K562 (cell line): ENCODE data around the gene CFL1. TPM values are rescaled to one million over a fixed set of nuclear protein-coding genes. Genes with fewer than 3 reads are reported as not detected.

Experiments
- ATAC-seq: fragments of 200-7000 bp; cut with Tn5 transposase; 3 replicates; pipeline ENCODE4 v1.9.1; 2020; ENCODE audit warnings: moderate library complexity
- BruUV-seq: library from RNA; stranded (reverse); fragments of 400-500 nt; replicated peaks from 2 replicates; lab custom pipeline; 2021; lab: Mats Ljungman, UMichigan
- CTCF ChIA-PET: fragments of 300-600 bp; formaldehyde crosslinking; extraction: SDS; loops from one replicate; lab custom pipeline; 2021; ENCODE audit warnings: low intra/inter-chr PET ratio; lab: Yijun Ruan, JAX
- POLR2A ChIA-PET: fragments of 300-600, 350-650 bp; sonication (Branson Sonifier 250); formaldehyde crosslinking; extraction: SDS; loops from one replicate; lab custom pipeline; 2021; ENCODE audit warnings: antibody characterized with exemption, inconsistent platforms; lab: Yijun Ruan, JAX
- DNase-seq, 4 experiments: peaks; one replicate each; pipeline versions ENCODE4 v3.0.0 to v3.0.0-alpha.2; 2011 to 2018; ENCODE audit warnings: low spot score in 3 of 4, mixed read lengths in 3 of 4; ENCODE audit errors: extremely low read depth in 1 of 4
- FAIRE-seq: peaks from 2 replicates; lab custom pipeline; 2011; peaks lifted over from hg19 to GRCh38; lab: Jason Lieb, UNC
- H2AFZ ChIP-seq: 2 replicates; pipeline ENCODE4 v1.6.0; 2011; ENCODE audit warnings: low read depth, low read length, control low read depth, inconsistent platforms
- H3K27ac ChIP-seq: fragments of 200-600 bp; 3 replicates; pipeline ENCODE4 v1.8.0; 2011; ENCODE audit warnings: low read depth, mild to moderate bottlenecking, control low read depth, inconsistent platforms, low read length, moderate library complexity, mixed read lengths; ENCODE audit errors: extremely low read depth
- H3K27me3 ChIP-seq, 2 experiments: fragments of 300-600 bp in 1 of 2; 2 replicates in 1 of 2; 3 replicates in 1 of 2; pipeline versions ENCODE4 v1.6.0 to v1.8.0; 2011; ENCODE audit warnings: inconsistent platforms in 2 of 2, low read length in 2 of 2, mild to moderate bottlenecking in 1 of 2, mixed read lengths in 1 of 2, moderate library complexity in 1 of 2; ENCODE audit not compliant: control insufficient read depth in 2 of 2, insufficient read depth in 2 of 2
- H3K36me3 ChIP-seq: fragments of 300-600 bp; 3 replicates; pipeline ENCODE4 v1.8.0; 2011; ENCODE audit warnings: mild to moderate bottlenecking, low read length, inconsistent platforms; ENCODE audit not compliant: control insufficient read depth, insufficient read depth
- H3K4me1 ChIP-seq, 2 experiments: fragments of 200-600 bp in 1 of 2; replicated peaks in 1 of 2; 2 replicates in 1 of 2; 3 replicates in 1 of 2; pipeline versions ENCODE4 v1.5.1 to v1.8.0; 2011; ENCODE audit warnings: inconsistent platforms in 2 of 2, low read length in 2 of 2, mild to moderate bottlenecking in 1 of 2, mixed read lengths in 1 of 2, moderate library complexity in 1 of 2; ENCODE audit not compliant: control insufficient read depth in 2 of 2, insufficient read depth in 2 of 2
- H3K4me2 ChIP-seq: 2 replicates; pipeline ENCODE4 v1.6.1; 2011; ENCODE audit warnings: low read length, control low read depth, inconsistent platforms, mixed read lengths; ENCODE audit not compliant: insufficient read depth
- H3K4me3 ChIP-seq: fragments of 200-600 bp; sonication (generic), shearing (Covaris generic); 2 replicates; pipeline ENCODE4 v1.5.1; 2016; ENCODE audit warnings: control low read depth, inconsistent platforms
- H3K79me2 ChIP-seq: fragments of 200-600 bp; 3 replicates; pipeline ENCODE4 v1.8.0; 2011; ENCODE audit warnings: low read length, inconsistent platforms; ENCODE audit not compliant: control insufficient read depth, insufficient read depth
- H3K9ac ChIP-seq, 2 experiments: 2 replicates each; pipeline versions ENCODE4 v1.6.0 to v1.6.1; 2011; ENCODE audit warnings: low read depth in 2 of 2, low read length in 2 of 2, control low read depth in 1 of 2, inconsistent platforms in 1 of 2, mild to moderate bottlenecking in 1 of 2, mixed read lengths in 1 of 2; ENCODE audit not compliant: insufficient read depth in 1 of 2
- H3K9me1 ChIP-seq: one replicate; pipeline ENCODE4 v1.6.0; 2011; ENCODE audit warnings: inconsistent platforms, mild to moderate bottlenecking, low read length, moderate library complexity; ENCODE audit not compliant: control insufficient read depth, insufficient read depth
- H3K9me3 ChIP-seq: replicated peaks from 2 replicates; pipeline ENCODE4 v1.5.1; 2011; ENCODE audit warnings: low read depth, low read length, inconsistent platforms; ENCODE audit not compliant: control insufficient read depth, insufficient read depth
- H4K20me1 ChIP-seq: replicated peaks from 2 replicates; pipeline ENCODE4 v1.6.1; 2011; ENCODE audit warnings: low read length, inconsistent platforms, mixed read lengths; ENCODE audit not compliant: control insufficient read depth, insufficient read depth
- CBX1 ChIP-seq: sonication (generic); IDR thresholded peaks from 2 replicates; pipeline ENCODE4 v1.6.1; 2016; ENCODE audit warnings: antibody characterized with exemption, low read depth, mild to moderate bottlenecking
- CBX3 ChIP-seq, 2 experiments: IDR thresholded peaks; 1 replicate in 1 of 2; 2 replicates in 1 of 2; pipeline ENCODE4 v1.6.1; 2012; ENCODE audit warnings: inconsistent platforms in 2 of 2, low read length in 2 of 2, borderline replicate concordance in 1 of 2, control low read depth in 1 of 2
- CCNT2 ChIP-seq: IDR thresholded peaks from 2 replicates; pipeline ENCODE4 v1.6.1; 2011; ENCODE audit warnings: borderline replicate concordance, low read depth, mild to moderate bottlenecking, moderate library complexity, mixed read lengths, low read length; ENCODE audit not compliant: insufficient read length; ENCODE audit errors: extremely low read depth
- FOXJ2 ChIP-seq: fragments of 200-800 bp; sonication (Bioruptor generic); IDR thresholded peaks from 2 replicates; pipeline ENCODE4 v1.6.1; 2016; ENCODE audit warnings: missing genetic modification characterization, missing compliant biosample characterization
- JUN ChIP-seq, 2 experiments: sonication (generic) in 1 of 2; formaldehyde crosslinking in 1 of 2; IDR thresholded peaks; 2 replicates each; pipeline versions ENCODE4 v1.6.1 to v1.8.0; 2012 to 2022; ENCODE audit warnings: borderline replicate concordance in 2 of 2, mild to moderate bottlenecking in 2 of 2, improper control_type of control experiment in 1 of 2, low read depth in 1 of 2, low read length in 1 of 2, missing genetic modification reagents in 1 of 2
- KAT2B ChIP-seq: IDR thresholded peaks from one replicate; pipeline ENCODE4 v1.6.1; 2012; ENCODE audit warnings: low read depth, mild to moderate bottlenecking, control low read depth, inconsistent platforms, low read length, moderate library complexity
- KLF16 ChIP-seq: IDR thresholded peaks from 2 replicates; pipeline ENCODE4 v1.6.1; 2016; ENCODE audit warnings: antibody characterized with exemption
- MEF2A ChIP-seq: IDR thresholded peaks from 2 replicates; pipeline ENCODE4 v1.6.1; 2011; ENCODE audit warnings: low read depth, mild to moderate bottlenecking, low read length, moderate library complexity; ENCODE audit not compliant: control insufficient read depth
- NFIC ChIP-seq: fragments of 450-650 bp; IDR thresholded peaks from 2 replicates; pipeline ENCODE4 v1.6.1; 2017; ENCODE audit warnings: mild to moderate bottlenecking, inconsistent platforms
- NFXL1 ChIP-seq: fragments of 450-650 bp; formaldehyde crosslinking; IDR thresholded peaks from 2 replicates; pipeline ENCODE4 v1.4.0; 2021; ENCODE audit warnings: mild to moderate bottlenecking
- SAFB2 ChIP-seq: fragments of 200-400 bp; formaldehyde crosslinking; IDR thresholded peaks from 2 replicates; pipeline ENCODE4 v1.6.1; 2018; ENCODE audit warnings: borderline replicate concordance, low read length, low read depth, moderate library complexity; ENCODE audit not compliant: severe bottlenecking
- SAP30 ChIP-seq: fragments of 200-600 bp; sonication (generic); IDR thresholded peaks from 2 replicates; pipeline ENCODE4 v1.6.1; 2012; ENCODE audit warnings: borderline replicate concordance, low read depth, mild to moderate bottlenecking, moderate library complexity, low read length, control low read depth, inconsistent platforms; ENCODE audit not compliant: insufficient read depth, poor library complexity, severe bottlenecking
- SMARCA5 ChIP-seq: fragments of 450-650 bp; IDR thresholded peaks from 2 replicates; pipeline ENCODE4 v1.6.1; 2016
- TRIM28 ChIP-seq: fragments of 450-650 bp; IDR thresholded peaks from 2 replicates; pipeline ENCODE4 v1.6.1; 2017
- ZBTB1 ChIP-seq: sonication (generic); formaldehyde crosslinking; IDR thresholded peaks from 2 replicates; pipeline ENCODE4 v1.8.1; 2023; ENCODE audit warnings: missing genetic modification reagents, low read depth, mild to moderate bottlenecking, borderline replicate concordance
- ZFP36 ChIP-seq: fragments of 150-350 bp; IDR thresholded peaks from 2 replicates; pipeline ENCODE4 v1.6.1; 2018; ENCODE audit warnings: low read length, low read depth; ENCODE audit not compliant: partially characterized antibody
- ZKSCAN3 ChIP-seq: fragments of 250-450 bp; sonication (Bioruptor Pico); IDR thresholded peaks from 2 replicates; pipeline ENCODE4 v1.4.0; 2020
- WGBS: fragments of 100-300 bp; shearing (Covaris generic); methylation state at CpG from one replicate; pipeline ENCODE4 v1.1.6; 2016; ENCODE audit warnings: low coverage, mixed read lengths; ENCODE audit not compliant: insufficient coverage; ENCODE audit errors: missing lambda C conversion rate; 5-methylcytosine and 5-hydroxymethylcytosine counted together
- in situ Hi-C: fragments of 300-500 bp; cut with MboI; formaldehyde crosslinking; loops from 4 replicates; pipeline ENCODE4 v1.15.0; 2018; ENCODE audit warnings: inconsistent platforms, mixed read lengths
- intact Hi-C: fragments of 100-400 bp; cut with micrococcal nuclease; formaldehyde crosslinking; loops from 2 replicates; pipeline ENCODE4 v1.14.2; 2022
- polyA plus RNA-seq, 8 experiments: library from polyadenylated mRNA; depleted of rRNA in 4 of 8; stranded (reverse) in 5 of 8; unstranded in 3 of 8; fragments of >200 nt; fragmentation: Nextera tagmentation in 2 of 8; fragmentation: Illumina TruSeq in 1 of 8; extraction: Ambion mirVana in 2 of 8; extraction: Trizol in 1 of 8; gene quantifications; 2 replicates each; pipeline versions ENCODE4 v1.2.1 to v1.2.3, GENCODE V29; 2011 to 2014; ENCODE audit warnings: inconsistent platforms in 1 of 8, missing spikeins in 1 of 8
- total RNA-seq, 7 experiments: library from RNA; depleted of rRNA in 6 of 7; stranded (reverse); fragments of >200 nt in 6 of 7; fragmentation: Illumina TruSeq in 2 of 7; extraction: Trizol in 2 of 7; gene quantifications; 2 replicates each; pipeline versions ENCODE4 v1.2.1 to v1.2.3, GENCODE V29; 2011 to 2021; ENCODE audit warnings: low replicate concordance in 1 of 7
- TF ChIP-seq, protein P1 (sequence below), 2 experiments: IDR thresholded peaks; 2 replicates each; pipeline ENCODE4 v1.6.1; 2012; ENCODE audit warnings: improper control_type of control experiment in 2 of 2, low read depth in 2 of 2, low read length in 2 of 2, borderline replicate concordance in 1 of 2

The CFL1 gene
- total and polyA plus RNA-seq, 9 of the 15 experiments (the other 6 are each of a cell fraction or from before 2014, with no cell fraction given) = 105 to 1,101 (median 859) TPM

DNA sequence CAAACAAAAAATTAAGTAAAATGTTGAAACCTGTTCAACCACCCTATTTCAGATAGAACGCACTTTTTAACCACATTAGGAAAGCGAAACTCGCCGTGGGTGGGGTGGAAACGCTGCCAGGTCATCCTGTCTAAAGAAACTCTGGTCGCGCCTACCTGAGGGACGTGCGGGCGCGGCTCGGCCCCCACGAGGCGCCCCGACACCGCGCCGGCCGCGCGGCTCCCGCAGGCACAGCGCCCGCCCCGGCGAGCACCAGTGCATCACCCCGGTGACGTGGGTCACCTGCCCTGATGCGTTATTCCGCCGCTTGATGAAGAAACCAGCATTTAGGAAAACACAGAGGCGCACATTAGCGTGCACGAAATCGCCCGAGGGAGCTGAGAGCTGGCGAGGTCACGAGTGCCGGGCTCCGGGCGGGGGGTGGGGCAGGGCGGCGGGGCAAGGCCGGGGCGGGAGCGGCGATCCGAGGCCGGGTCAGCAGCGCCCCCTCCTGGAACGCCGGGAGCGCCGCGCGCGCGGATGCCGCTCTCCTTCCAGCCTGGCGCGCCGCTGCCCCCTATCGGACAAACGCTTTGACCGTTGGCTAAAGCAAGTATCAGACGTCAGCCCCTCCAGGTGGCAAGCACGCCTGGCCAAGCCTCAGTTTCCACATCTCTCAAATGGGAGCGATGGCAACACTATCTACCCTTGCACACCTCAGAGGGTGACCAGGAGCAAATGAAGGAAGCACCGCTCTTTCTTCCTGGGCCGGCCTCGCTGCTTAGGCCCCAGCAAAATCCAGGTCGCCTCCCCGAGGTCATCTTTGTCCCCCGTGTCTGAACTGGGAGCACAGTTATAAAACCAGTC lies 39.9 kb downstream of the CFL1 start:
- Histone ChIP-seq H3K79me2 (no peaks in the 10 kb centered on the region), H4K20me1 (no peaks in the 10 kb centered on the region), H3K9ac (peak overlapping the region; percentile 63 to 94), H3K4me1 (peaks cover 0 to 17% of the 10 kb centered on the region in 2 experiments; a peak in 2 of 5 replicates), H3K9me1 (no peaks in the 10 kb centered on the region), H3K27me3 (peaks cover 3 to 4% of the 10 kb centered on the region in 2 experiments; a peak in 1 of 5 replicates), H3K4me2 (peak overlapping the region; percentile 78), H3K27ac (peak overlapping the region; percentile 34; the same call in 1 of the 3 replicates), H3K4me3 (peak overlapping the region; percentile 49), H3K9me3 (no peaks in the 10 kb centered on the region), H2AFZ (peak overlapping the region; percentile 97), H3K36me3 (no peaks in the 10 kb centered on the region)
- FAIRE-seq (peak; percentile 87), DNase-seq (peak; percentile 94 to 97 (median 96)), ATAC-seq (peak; percentile 96)
- 8% methylated on average over 61 of the region's 74 CpGs for WGBS
- intact Hi-C loops (loop anchor here (1.0 to 10.0 kb wide), 5 partner anchors 36 to 273 kb away; partner anchors contain the start of gene AP5B1), in situ Hi-C loops (no loop called here)
- ChIA-PET POLR2A (interaction anchor here (0.7 to 3.5 kb wide), 5 partner anchors 37 to 154 kb away, joined by 3 to 12 read pairs (median 3); partner anchors contain the start of genes AP5B1 and RNASEH2C), CTCF (interaction anchor here (0.6 to 3.1 kb wide), 20 partner anchors 10 to 435 kb away, joined by 3 to 45 read pairs (median 4); partner anchors contain the start of genes AP5B1, CFL1, FIBP and KAT5)
- BruUV-seq = no TSS peak
- peak; percentile 33; the same call in 1 of the 2 replicates for TF ChIP-seq NFIC
- peak; percentile 91 for TF ChIP-seq SMARCA5
- no peak for TF ChIP-seq FOXJ2 (tag)
- TF ChIP-seq NFXL1 (CRISPR knock-in tag) = no peak
- 0 out of 2 replicates have a peak, but pooled peaks have one; percentile 10 for TF ChIP-seq JUN (IDR thresholded peaks at IDR 0.05; ENCODE audit: borderline replicate concordance, low read depth, low read length)
- TF ChIP-seq JUN (CRISPR knock-in tag; IDR thresholded peaks at IDR 0.05; ENCODE audit: borderline replicate concordance) = no peak
- TF ChIP-seq, protein P1, sequence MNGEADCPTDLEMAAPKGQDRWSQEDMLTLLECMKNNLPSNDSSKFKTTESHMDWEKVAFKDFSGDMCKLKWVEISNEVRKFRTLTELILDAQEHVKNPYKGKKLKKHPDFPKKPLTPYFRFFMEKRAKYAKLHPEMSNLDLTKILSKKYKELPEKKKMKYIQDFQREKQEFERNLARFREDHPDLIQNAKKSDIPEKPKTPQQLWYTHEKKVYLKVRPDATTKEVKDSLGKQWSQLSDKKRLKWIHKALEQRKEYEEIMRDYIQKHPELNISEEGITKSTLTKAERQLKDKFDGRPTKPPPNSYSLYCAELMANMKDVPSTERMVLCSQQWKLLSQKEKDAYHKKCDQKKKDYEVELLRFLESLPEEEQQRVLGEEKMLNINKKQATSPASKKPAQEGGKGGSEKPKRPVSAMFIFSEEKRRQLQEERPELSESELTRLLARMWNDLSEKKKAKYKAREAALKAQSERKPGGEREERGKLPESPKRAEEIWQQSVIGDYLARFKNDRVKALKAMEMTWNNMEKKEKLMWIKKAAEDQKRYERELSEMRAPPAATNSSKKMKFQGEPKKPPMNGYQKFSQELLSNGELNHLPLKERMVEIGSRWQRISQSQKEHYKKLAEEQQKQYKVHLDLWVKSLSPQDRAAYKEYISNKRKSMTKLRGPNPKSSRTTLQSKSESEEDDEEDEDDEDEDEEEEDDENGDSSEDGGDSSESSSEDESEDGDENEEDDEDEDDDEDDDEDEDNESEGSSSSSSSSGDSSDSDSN (IDR thresholded peaks at IDR 0.05; ENCODE audit: borderline replicate concordance in 1 of 2, low read depth in 2 of 2, low read length in 2 of 2) = 0 out of 4 replicates have a peak, but pooled peaks of 1 of the 2 experiments have one; percentile 10
- no peak for TF ChIP-seq TRIM28
- peak; percentile 83 for TF ChIP-seq CCNT2
- peak; percentile 57 for TF ChIP-seq ZFP36
- TF ChIP-seq SAFB2 = no peak
- peak; percentile 51; the same call in 1 of the 2 replicates for TF ChIP-seq MEF2A
- TF ChIP-seq CBX1 = peak; percentile 85; the same call in 1 of the 2 replicates
- TF ChIP-seq CBX3 (IDR thresholded peaks at IDR 0.05; ENCODE audit: borderline replicate concordance in 1 of 2, low read length in 2 of 2) = peak in 1 of 2 experiments; percentile 80; a peak in 1 of 3 replicates
- TF ChIP-seq SAP30 = peak; percentile 62
- TF ChIP-seq ZKSCAN3 (CRISPR knock-in tag) = no peak
- no peak for TF ChIP-seq KAT2B
- TF ChIP-seq ZBTB1 = 0 out of 2 replicates have a peak, but pooled peaks have one; percentile 6
- TF ChIP-seq KLF16 = peak; percentile 41
